Activated CD4-positive, alpha-beta T cell treated with anti-CD3 and anti-CD28 coated beads, Interleukin-2, amount 50 U/mL, for 16 hours (primary cell): ENCODE measurements around the gene TMEM86B.
"Not testable (repeated sequence)": the region's sequence is repeated elsewhere in the genome, so short reads cannot be mapped to it uniquely, and the experiment has no call there.

Source experiments
- DNase-seq: peaks from one replicate; pipeline ENCODE4 v3.0.0-alpha.2; 2020

TMEM86B gene

GRCh38 chr19:55241935-55242464, 13.4 kb upstream of the TMEM86B start:
- DNase-seq, result no peak

DNA sequence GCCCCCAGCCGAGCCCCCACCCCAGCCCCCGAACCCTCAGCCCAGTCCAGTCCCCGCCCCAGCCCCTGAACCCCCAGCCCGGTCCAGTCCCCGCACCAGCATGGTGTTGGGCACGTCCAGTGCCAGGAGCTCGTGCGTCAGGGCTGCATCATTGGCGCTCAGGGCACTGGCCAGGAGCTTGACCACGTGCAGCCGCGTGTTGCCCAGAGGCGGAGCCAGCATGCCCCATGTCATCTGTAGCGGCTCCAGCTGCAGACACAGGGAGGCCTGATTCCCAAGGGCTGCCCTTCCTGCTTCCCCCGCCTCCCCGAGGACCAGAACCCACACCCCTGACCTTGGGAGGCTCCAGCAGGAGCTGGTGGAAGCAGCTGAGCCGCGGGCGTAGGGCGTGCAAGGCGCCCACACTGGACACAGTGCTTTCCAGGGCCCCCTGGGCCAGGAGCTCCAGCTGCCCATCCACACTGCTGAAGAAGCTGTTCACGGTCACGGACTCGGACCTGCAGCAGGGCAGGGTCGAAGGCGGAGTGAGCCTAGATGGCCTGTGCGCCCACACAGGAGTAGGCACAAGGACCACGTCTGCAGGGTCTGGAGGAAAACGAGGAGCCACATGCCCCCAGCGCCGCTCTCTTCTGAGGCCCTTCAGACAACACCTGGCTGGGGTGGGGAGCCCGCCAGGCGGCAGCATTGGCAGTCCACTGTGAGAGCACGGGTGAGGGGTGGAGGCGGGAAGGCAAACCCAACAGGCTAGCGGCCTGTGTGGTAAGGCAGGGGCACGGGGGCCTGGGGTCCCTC, 12.8 kb upstream of the TMEM86B start:
- no peak for DNase-seq

- DNase-seq, result no peak
Observed at GRCh38 chr19:55240713-55241020, 12.1 kb upstream of the TMEM86B start.

DNA sequence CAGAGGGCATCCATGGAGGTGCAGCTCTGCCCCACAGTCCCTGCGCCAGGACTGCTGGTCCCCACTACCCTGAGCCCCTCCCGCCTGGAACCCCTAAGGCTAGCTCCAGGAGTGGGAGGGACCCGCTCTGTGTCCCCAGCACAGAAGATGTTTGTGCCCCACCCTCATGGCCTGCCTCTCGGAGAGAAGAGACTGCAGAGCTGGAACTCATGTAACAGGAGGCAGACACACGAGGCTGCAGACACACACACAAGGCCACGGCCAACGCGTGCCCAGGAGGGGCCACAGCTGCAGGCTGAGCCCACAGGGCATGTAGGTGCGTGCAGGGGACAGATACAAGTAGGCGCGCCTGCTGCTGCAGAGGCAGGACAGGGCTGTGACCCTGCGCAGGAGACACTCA, 10.4 kb upstream of the TMEM86B start:
- no peak for DNase-seq

DNA sequence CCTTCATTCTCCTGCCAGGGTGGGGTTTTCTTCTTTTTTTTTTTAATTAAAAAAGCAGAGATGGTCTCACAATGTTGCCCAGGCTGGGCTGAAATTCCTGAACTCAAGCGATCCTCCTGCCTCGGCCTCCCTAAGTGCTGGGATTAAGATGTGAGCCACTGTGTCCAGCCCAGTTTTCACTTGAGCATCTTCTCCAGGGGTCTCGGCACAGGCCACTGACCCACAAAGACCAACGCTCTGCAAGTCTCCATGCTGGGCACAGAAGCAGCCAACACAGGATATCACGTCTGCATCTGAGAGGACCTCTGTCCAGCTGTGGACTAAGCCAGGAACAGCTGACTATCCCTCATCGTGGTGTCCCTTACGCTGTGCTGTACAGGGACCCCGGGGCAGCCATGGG, 9.5 kb upstream of the TMEM86B start:
- no peak for DNase-seq

DNA sequence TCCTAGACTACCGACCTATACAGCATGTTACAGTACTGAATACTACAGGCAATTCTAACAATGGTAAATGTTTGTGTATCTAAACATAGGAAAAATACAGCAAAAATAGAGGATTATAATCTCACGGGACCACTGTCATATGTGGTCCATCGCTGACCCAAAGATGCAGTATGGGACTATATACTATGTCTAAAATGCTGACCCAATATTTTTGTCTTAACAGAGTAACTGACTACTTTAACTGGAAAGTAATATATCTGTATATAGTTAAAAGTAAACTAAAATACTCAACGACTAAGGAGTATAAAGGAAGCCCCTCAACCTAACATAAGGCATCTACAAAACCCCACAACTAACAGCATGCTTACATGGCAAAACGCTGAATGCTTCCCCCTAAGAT, 4.4 kb upstream of the TMEM86B start:
- no peak for DNase-seq

DNA sequence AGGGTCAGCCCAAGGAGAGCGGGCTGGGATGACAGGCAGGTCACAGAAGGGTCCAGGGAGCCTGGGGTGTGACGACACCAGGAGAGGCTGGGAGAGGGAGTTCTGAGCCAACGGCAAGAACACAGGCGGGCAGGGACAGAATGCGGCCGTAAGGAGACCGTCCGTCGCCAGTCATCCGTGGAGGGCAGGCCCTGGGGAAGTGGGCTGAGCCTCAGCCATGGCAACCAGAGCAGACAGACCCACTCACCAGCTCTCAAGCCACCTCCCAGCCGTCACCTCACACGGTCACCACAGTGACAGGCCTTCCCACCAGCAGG, 3.7 kb upstream of the TMEM86B start:
- no peak for DNase-seq

- DNase-seq, result no peak
Observed at GRCh38 chr19:55231391-55232285, 3.1 kb upstream of the TMEM86B start.

DNA sequence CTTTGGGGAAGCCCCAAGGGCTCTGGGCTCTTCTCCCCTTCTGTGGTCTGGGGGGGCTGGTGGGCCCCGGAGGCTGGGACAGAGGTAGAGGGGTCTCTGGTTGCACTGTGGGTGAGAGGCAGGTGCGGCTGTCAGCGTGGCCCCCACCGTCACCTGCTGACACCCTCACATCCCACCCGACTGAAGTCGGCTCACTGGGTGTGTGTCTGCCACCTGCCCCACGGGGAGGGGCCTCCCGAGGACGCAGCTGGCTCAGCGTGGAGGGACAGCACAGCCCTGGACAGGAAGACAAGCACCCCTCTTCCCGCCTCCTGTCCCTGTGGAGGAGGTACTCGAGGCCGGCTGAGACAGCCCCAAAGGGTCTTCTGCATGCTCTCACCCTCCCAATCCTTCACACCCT, 2.2 kb upstream of the TMEM86B start:
- DNase-seq, result no peak

DNA sequence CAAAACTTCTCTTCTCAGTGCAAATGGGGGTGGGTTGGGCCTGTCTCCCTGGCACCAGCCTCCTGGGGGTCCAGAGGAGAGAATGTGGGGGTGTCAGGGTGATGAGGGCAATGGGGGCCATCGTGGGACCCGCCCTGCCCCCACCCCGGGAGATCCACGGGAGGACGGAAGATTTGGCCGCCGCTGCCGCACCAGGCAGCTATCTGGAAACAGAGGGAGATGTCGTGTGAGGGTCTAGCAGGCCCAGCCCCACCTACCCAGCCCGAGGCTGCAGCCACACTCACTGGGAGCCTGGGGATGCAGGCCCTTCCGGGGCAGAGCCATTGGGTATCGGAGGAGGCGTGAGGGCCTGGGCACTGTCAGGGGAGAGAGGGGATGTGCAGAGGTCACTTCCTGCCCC, 1.8 kb upstream of the TMEM86B start:
- no peak for DNase-seq

DNA sequence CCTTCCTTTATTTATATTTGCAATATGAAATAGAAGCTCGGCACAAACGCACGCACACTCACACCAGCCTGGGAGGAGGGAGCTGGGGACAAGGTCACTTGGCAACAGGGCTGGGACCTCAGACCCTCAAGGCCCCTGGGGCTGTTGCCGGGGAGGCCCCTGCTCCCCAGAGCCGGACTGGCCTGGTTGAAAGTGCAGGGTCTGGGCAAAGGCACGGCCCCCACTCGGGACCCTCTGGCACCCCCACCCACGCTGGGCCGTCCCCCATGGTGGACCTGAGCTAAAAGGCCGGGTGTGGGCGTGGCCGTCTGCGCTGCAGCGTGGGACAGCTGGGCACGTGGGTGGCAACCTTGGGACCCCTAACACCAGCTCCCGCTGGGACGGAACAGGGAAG, 1.2 kb upstream of the TMEM86B start:
- no peak for DNase-seq

DNA sequence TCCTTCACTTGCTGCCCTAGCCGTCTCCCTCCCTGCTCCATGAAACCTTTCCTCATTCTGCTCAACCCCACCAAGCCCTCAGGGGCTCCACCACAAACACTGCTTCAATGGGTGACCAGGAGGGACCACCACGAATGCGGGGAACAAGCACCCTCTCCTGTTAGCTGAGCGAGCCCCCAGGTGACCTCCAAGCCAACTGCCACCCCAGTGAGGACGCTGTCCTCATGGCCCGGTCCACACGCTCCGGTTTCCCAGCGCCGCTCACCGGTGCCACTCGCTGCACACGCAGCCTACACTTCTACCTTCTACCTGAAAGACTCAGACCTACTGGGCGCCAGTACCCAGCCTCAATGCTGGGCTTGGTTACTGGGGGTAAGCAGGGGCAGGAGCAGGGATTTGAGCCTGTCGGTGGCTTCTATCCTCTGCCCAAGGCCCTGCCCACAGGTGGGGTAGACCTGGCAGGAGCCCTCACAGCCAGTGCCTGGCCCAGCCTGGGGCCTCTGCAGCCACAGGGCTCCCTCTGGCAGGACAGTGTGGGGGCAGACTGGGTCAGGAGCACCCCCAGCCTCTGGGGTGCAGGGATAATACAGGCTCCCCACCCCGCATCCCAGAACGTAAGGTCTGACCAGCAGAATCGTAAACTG, 704 bp upstream of the TMEM86B start:
- no peak for DNase-seq

- no peak for DNase-seq
Observed at GRCh38 chr19:55228015-55228391, 560 bp downstream of the TMEM86B start.

GRCh38 chr19:55227241-55228014, 1.1 kb downstream of the TMEM86B start:
- no peak for DNase-seq

DNA sequence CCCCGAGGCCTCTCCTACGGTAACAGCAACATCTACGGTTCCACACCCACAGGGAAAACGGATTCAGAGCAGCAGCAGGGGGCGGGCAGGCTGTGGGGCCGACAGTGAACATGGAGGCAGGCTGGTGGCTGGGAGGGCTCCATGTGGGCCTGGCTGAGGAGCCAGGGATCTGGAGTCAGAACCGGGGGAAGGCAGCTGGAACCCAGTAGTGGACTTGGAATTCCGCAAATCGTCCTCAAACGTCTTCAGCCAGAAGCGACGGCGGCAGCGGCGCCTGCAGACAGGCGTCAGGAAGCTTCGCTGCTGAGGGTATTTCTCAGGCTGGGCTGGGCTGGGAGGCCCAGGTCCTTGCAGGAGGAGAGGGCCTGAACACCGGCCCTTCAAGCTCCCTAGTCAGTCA, 1.8 kb downstream of the TMEM86B start:
- DNase-seq, result no peak

DNA sequence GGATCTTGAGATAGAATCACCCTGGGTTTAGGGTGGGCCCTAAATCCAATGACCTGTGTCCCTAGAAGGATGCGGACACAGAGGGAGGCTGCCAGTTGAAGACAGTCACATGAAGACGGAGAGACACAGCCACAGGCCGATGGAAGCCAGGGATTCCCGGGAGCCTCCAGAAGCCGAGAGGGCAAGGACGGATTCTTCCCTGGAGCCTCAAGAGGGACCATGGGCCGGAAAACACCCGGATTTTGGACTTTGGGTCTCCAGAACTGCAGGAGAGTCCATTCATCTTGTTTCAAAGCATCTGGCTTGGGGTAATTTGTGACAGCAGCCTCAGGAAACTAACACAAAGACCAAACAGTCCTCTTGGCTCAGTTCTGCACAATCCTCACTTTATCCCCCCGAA, 2.3 kb downstream of the TMEM86B start:
- DNase-seq, result no peak

- no peak for DNase-seq
Observed at GRCh38 chr19:55225415-55225958, 3.1 kb downstream of the TMEM86B start.

DNA sequence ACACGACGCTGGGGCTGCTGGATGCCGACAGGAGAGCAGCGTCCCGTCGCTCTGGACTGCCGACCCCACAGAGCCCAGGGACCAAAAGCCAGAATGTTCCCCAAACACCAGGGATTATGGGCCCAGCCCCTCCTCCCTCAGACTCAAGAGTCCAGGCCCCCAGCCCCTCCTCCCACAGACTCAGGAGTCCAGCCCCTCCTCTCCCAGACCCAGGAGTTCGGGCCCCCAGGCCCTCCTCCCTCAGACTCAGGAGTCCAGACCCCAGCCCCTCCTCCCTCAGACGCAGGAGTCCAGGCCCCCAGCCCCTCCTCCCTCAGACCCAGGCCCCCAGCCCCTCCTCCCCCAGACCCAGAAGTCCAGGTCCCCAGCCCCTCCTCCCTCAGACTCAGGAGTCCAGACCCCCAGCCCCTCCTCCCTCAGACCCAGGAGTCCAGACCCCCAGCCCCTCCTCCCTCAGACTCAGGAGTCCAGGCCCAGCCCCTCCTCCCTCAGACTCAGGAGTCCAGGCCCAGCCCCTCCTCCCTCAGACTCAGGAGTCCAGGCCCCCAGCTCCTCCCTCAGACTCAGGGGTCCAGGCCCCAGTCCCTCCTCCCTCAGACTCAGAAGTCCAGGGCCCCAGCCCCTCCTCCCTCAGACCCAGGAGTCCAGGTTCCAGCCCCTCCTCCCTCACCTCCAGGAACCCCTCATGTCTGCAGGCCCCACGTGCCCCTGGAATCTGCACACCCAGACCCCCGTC, 3.7 kb downstream of the TMEM86B start:
- not testable (repeated sequence) for DNase-seq

- no peak for DNase-seq
Observed at GRCh38 chr19:55224038-55224665, 4.4 kb downstream of the TMEM86B start.

DNA sequence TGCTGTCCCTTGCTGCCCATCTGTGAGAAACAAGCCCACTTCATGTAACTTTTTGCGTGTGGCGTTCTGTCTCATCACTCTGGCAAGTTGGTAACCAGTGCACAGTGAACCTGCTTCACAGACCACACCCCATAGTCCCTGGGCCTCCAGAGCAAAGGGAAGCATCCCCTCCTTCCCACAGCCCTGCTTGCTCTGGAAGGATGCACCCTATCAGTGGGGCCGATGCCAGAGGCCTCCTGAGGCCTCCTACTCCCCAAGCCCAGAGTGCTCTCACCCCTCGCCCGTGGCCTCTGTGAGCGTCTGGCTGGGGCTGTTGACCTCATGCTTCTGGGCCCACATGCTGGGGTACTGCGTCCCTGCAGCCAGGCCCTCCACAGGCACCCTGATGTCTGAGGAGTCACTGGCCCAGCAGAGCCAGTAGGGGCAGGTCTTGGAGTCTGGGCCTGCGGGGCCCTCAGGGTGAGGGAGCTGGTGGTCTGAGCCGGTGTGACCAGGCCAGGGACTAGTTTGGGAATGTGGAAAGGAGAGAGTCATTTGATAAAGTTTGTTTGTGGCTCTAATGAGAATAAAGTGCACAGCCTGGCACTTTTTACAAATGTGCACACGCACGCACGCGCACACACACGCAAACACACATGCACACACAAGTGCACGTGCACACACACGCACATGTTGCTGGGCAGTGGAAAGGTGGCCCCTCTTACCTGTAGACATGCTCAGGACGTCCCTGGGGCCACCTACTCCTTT, 5.1 kb downstream of the TMEM86B start:
- DNase-seq, result no peak

- no peak for DNase-seq
Observed at GRCh38 chr19:55220525-55220924, 8.0 kb downstream of the TMEM86B start.
